GM23248 (cell line): ENCODE results near the gene STK17B. TPM values are rescaled to one million over a fixed set of nuclear protein-coding genes. Genes with fewer than 3 reads are reported as not detected.

Experiments
- DNase-seq: peaks from one replicate; pipeline ENCODE4 v3.0.0-alpha.2; 2015
- H2AFZ ChIP-seq: fragments of 200-600 bp; sonication (generic); 2 replicates; pipeline ENCODE4 v1.6.1; 2016; ENCODE audit warnings: antibody characterized with exemption
- H3F3A ChIP-seq: fragments of 200-600 bp; sonication (generic); 2 replicates; pipeline ENCODE4 v1.6.1; 2016; ENCODE audit warnings: mild to moderate bottlenecking, antibody characterized with exemption, mixed run types; ENCODE audit not compliant: insufficient read depth
- H3K27ac ChIP-seq: fragments of 200-600 bp; sonication (generic); 2 replicates; pipeline ENCODE4 v1.5.1; 2016; ENCODE audit warnings: mild to moderate bottlenecking
- H3K27me3 ChIP-seq: fragments of 200-600 bp; sonication (generic); replicated peaks from 2 replicates; pipeline ENCODE4 v1.6.1; 2016; ENCODE audit warnings: mild to moderate bottlenecking; ENCODE audit not compliant: insufficient read depth
- H3K36me3 ChIP-seq: fragments of 200-600 bp; sonication (generic); 2 replicates; pipeline ENCODE4 v1.6.1; 2016; ENCODE audit warnings: low read depth, mild to moderate bottlenecking
- H3K4me1 ChIP-seq: fragments of 200-600 bp; sonication (generic); 2 replicates; pipeline ENCODE4 v1.6.1; 2016; ENCODE audit warnings: mild to moderate bottlenecking; ENCODE audit not compliant: insufficient read depth
- H3K4me2 ChIP-seq: fragments of 200-600 bp; sonication (generic); one replicate; pipeline ENCODE4 v1.6.1; 2016; ENCODE audit warnings: mild to moderate bottlenecking; ENCODE audit not compliant: unreplicated experiment
- H3K4me3 ChIP-seq: fragments of 200-600 bp; sonication (generic); 2 replicates; pipeline ENCODE4 v1.5.1; 2016; ENCODE audit warnings: mild to moderate bottlenecking
- H3K79me2 ChIP-seq: fragments of 200-600 bp; sonication (generic); 2 replicates; pipeline ENCODE4 v1.6.1; 2016; ENCODE audit warnings: mild to moderate bottlenecking; ENCODE audit not compliant: insufficient read depth
- H3K9ac ChIP-seq: fragments of 200-600 bp; sonication (generic); 2 replicates; pipeline ENCODE4 v1.6.1; 2016; ENCODE audit warnings: mild to moderate bottlenecking
- H3K9me2 ChIP-seq: fragments of 200-600 bp; sonication (generic); 2 replicates; pipeline ENCODE4 v1.6.1; 2016; ENCODE audit warnings: mixed run types, mild to moderate bottlenecking, moderate library complexity; ENCODE audit not compliant: insufficient read depth
- H3K9me3 ChIP-seq: fragments of 200-600 bp; sonication (generic); one replicate; pipeline ENCODE4 v1.6.1; 2017; ENCODE audit warnings: low read depth
- H4K20me1 ChIP-seq: fragments of 200-600 bp; sonication (generic); 2 replicates; pipeline ENCODE4 v1.6.0; 2016; ENCODE audit not compliant: insufficient read depth
- EZH2 ChIP-seq: fragments of 200-600 bp; sonication (generic); IDR thresholded peaks from 2 replicates; pipeline ENCODE4 v1.6.1; 2018; ENCODE audit warnings: antibody characterized with exemption, mild to moderate bottlenecking; ENCODE audit not compliant: insufficient read depth, poor library complexity, severe bottlenecking
- EZH2phosphoT487 ChIP-seq: fragments of 200-600 bp; sonication (generic); IDR thresholded peaks from 2 replicates; pipeline ENCODE4 v1.6.1; 2018; ENCODE audit warnings: antibody characterized with exemption, moderate library complexity, mild to moderate bottlenecking, low read depth; ENCODE audit not compliant: insufficient read depth
- WGBS, 2 experiments: methylation state at CpG; one replicate each; pipeline ENCODE4 v1.1.6; 2015 to 2017; ENCODE audit warnings: low lambda C conversion rate in 2 of 2, low coverage in 1 of 2; ENCODE audit errors: missing lambda C conversion rate in 2 of 2; 5-methylcytosine and 5-hydroxymethylcytosine counted together
- in situ Hi-C: fragments of 300-500 bp; cut with MboI; formaldehyde crosslinking; loops from 2 replicates; pipeline ENCODE4 v1.15.0; 2020
- polyA plus RNA-seq: library from polyadenylated mRNA; unstranded; fragments of >200 nt; fragmentation: Nextera tagmentation; extraction: Ambion mirVana; gene quantifications from 2 replicates; pipeline ENCODE4 v1.2.1, GENCODE V29; 2016
- total RNA-seq: library from RNA; depleted of rRNA; stranded (reverse); fragments of >200 nt; shearing (Covaris generic); gene quantifications from 2 replicates; pipeline ENCODE4 v1.2.3, GENCODE V29; 2014

Gene STK17B
- total and polyA plus RNA-seq, 2 experiments from 2014 or later: 13.7 to 23.6 TPM

GRCh38 chr2:196167666-196168065 is 3.7 kb downstream of the STK17B start:
- H3F3A ChIP-seq: peaks cover 32% of the 10 kb centered on the region
- H3K4me3 ChIP-seq: peak overlapping the region; percentile 12; the same call in 1 of the 2 replicates
- no peak overlapping the region for H3K27ac ChIP-seq
- WGBS, 2 experiments: 95 to 97% methylated on average over 2 of the region's 2 CpGs
- no peak for DNase-seq
- H3K9me3 ChIP-seq: no peaks in the 10 kb centered on the region
- H3K9ac ChIP-seq: no peak overlapping the region
- H3K9me2 ChIP-seq: no peaks in the 10 kb centered on the region
- no peak overlapping the region for H2AFZ ChIP-seq
- no peak for TF ChIP-seq EZH2phosphoT487
- TF ChIP-seq EZH2: no peak
- peak overlapping the region; percentile 94 for H3K4me2 ChIP-seq
- no peaks in the 10 kb centered on the region for H3K27me3 ChIP-seq
- peaks cover 80% of the 10 kb centered on the region for H3K79me2 ChIP-seq
- H3K4me1 ChIP-seq: peaks cover 40% of the 10 kb centered on the region
- H3K36me3 ChIP-seq: 0 out of 2 replicates have a peak, but pooled peaks cover 3% of the 10 kb centered on the region
- no peaks in the 10 kb centered on the region for H4K20me1 ChIP-seq
- in situ Hi-C loops: no loop called here

GRCh38 chr2:196166876-196167275 is 4.5 kb downstream of the STK17B start:
- Histone ChIP-seq H3K9me2 (no peaks in the 10 kb centered on the region), H3K79me2 (peaks cover 88% of the 10 kb centered on the region), H3K9me3 (no peaks in the 10 kb centered on the region), H3K4me1 (peaks cover 40% of the 10 kb centered on the region), H2AFZ (no peak overlapping the region), H3K36me3 (peaks cover 3% of the 10 kb centered on the region; the same call in 1 of the 2 replicates), H3K27me3 (no peaks in the 10 kb centered on the region), H3K4me2 (peak overlapping the region; percentile 35), H3K4me3 (no peak overlapping the region), H3F3A (peaks cover 24% of the 10 kb centered on the region), H3K9ac (no peak overlapping the region), H4K20me1 (no peaks in the 10 kb centered on the region), H3K27ac (peak overlapping the region; percentile 22)
- 81 to 93% methylated on average over 1 of the region's 1 CpG for WGBS, 2 experiments
- peak; percentile 48 for DNase-seq
- in situ Hi-C loops: no loop called here
- no peak for TF ChIP-seq EZH2
- TF ChIP-seq EZH2phosphoT487: no peak

GRCh38 chr2:196165016-196165415 is 6.4 kb downstream of the STK17B start:
- H3K4me3 ChIP-seq: no peak overlapping the region
- no peak overlapping the region for H3K4me2 ChIP-seq
- H3K9me2 ChIP-seq: no peaks in the 10 kb centered on the region
- in situ Hi-C loops: no loop called here
- no peaks in the 10 kb centered on the region for H3K27me3 ChIP-seq
- no peak for DNase-seq
- H3K36me3 ChIP-seq: peaks cover 13% of the 10 kb centered on the region
- no peaks in the 10 kb centered on the region for H4K20me1 ChIP-seq
- no peak overlapping the region for H3K9ac ChIP-seq
- peaks cover 50% of the 10 kb centered on the region for H3K4me1 ChIP-seq
- H3K79me2 ChIP-seq: peaks cover 98% of the 10 kb centered on the region
- no peak overlapping the region for H3K27ac ChIP-seq
- H3F3A ChIP-seq: peaks cover 17% of the 10 kb centered on the region
- H3K9me3 ChIP-seq: no peaks in the 10 kb centered on the region
- H2AFZ ChIP-seq: no peak overlapping the region
- 98 to 100% methylated on average over 4 of the region's 4 CpGs for WGBS, 2 experiments
- TF ChIP-seq EZH2phosphoT487 (no peak), EZH2 (no peak)

- Histone ChIP-seq H3K4me1 (peaks cover 46% of the 10 kb centered on the region), H3K79me2 (peaks cover 95% of the 10 kb centered on the region), H3K4me2 (no peak overlapping the region), H3F3A (peaks cover 8% of the 10 kb centered on the region), H3K36me3 (peaks cover 13% of the 10 kb centered on the region), H3K27me3 (no peaks in the 10 kb centered on the region), H2AFZ (no peak overlapping the region), H3K9me2 (no peaks in the 10 kb centered on the region), H3K27ac (no peak overlapping the region), H4K20me1 (no peaks in the 10 kb centered on the region), H3K4me3 (no peak overlapping the region), H3K9ac (no peak overlapping the region), H3K9me3 (no peaks in the 10 kb centered on the region)
- WGBS, 2 experiments: 74% methylated on average over 4 of the region's 4 CpGs
- TF ChIP-seq EZH2 (no peak), EZH2phosphoT487 (no peak)
- in situ Hi-C loops: no loop called here
- no peak for DNase-seq
These were observed 8.1 kb downstream of the STK17B start for GRCh38 chr2:196163285-196163684.
